Activated CD4-positive, alpha-beta T cell treated with anti-CD3 and anti-CD28 coated beads for 36 hours (primary cell): Measurements from ENCODE around the gene ODAD3. TPM values are rescaled to one million over a fixed set of nuclear protein-coding genes. Genes with fewer than 3 reads are reported as not detected.
"Not testable (repeated sequence)": the region's sequence is repeated elsewhere in the genome, so short reads cannot be mapped to it uniquely, and the experiment has no call there.

Source experiments
- ATAC-seq: fragments of 200-7000 bp; cut with Tn5 transposase; one replicate; pipeline ENCODE4 v1.10.0; 2021; ENCODE audit warnings: mild to moderate bottlenecking, moderate library complexity
- CTCF ChIA-PET: fragments of 350-600 bp; sonication (Branson Sonifier 250); formaldehyde crosslinking; loops from one replicate; lab custom pipeline; 2021; ENCODE audit warnings: antibody characterized with exemption; lab: Charles Lee
- POLR2A ChIA-PET: fragments of 350-600 bp; sonication (Branson Sonifier 250); formaldehyde crosslinking; loops from one replicate; lab custom pipeline; 2021; ENCODE audit warnings: antibody characterized with exemption, inconsistent platforms; lab: Charles Lee
- DNase-seq: peaks from one replicate; pipeline ENCODE4 v3.0.0-alpha.2; 2020
- H3K27ac Mint-ChIP-seq: one replicate; pipeline ENCODE4 v1.8.0; 2021; ENCODE audit warnings: mixed read lengths
- H3K27me3 Mint-ChIP-seq: one replicate; pipeline ENCODE4 v1.8.0; 2021; ENCODE audit warnings: mixed read lengths
- H3K36me3 Mint-ChIP-seq: one replicate; pipeline ENCODE4 v1.8.0; 2021; ENCODE audit warnings: low read depth, mixed read lengths
- H3K4me1 Mint-ChIP-seq: one replicate; pipeline ENCODE4 v1.8.0; 2021; ENCODE audit warnings: mixed read lengths
- H3K4me3 Mint-ChIP-seq: one replicate; pipeline ENCODE4 v1.8.0; 2021; ENCODE audit warnings: mild to moderate bottlenecking, moderate library complexity, mixed read lengths
- H3K9me3 Mint-ChIP-seq: one replicate; pipeline ENCODE4 v1.8.0; 2021; ENCODE audit warnings: low read depth, mixed read lengths
- intact Hi-C, 2 experiments: fragments of 100-400 bp; cut with DNase I in 1 of 2; cut with micrococcal nuclease in 1 of 2; formaldehyde crosslinking; loops; one replicate each; pipeline versions ENCODE4 v1.14.2 to v1.15.1; 2022 to 2024; cut with DNase I, micrococcal nuclease
- total RNA-seq, 2 experiments: library from RNA; stranded (reverse); gene quantifications; one replicate each; pipeline ENCODE4 v1.2.3, GENCODE V29; 2021

The ODAD3 gene
- total RNA-seq, 2 experiments from 2014 or later = 0.16 to 0.25 TPM

GRCh38 chr19:11380653-11381537 lies 54.0 kb downstream of the ODAD3 start:
- Mint-ChIP-seq H3K27ac (peak overlapping the region; percentile 93), H3K4me1 (peaks cover 46% of the 10 kb centered on the region), H3K36me3 (peaks cover 9% of the 10 kb centered on the region), H3K27me3 (peaks cover 14% of the 10 kb centered on the region), H3K9me3 (no peaks in the 10 kb centered on the region), H3K4me3 (peak overlapping the region; percentile 75)
- intact Hi-C loops = loop anchor here (1.0 to 5.0 kb wide), 13 partner anchors 25 to 510 kb away; partner anchors contain the start of genes ODAD3 (in 2 of the 2), PRKCSH (in 2 of the 2), CARM1 (in 1 of the 2) and CCDC159 (in 1 of the 2)
- ATAC-seq (peak; percentile 86), DNase-seq (peak; percentile 97)
- CTCF ChIA-PET = interaction anchor here (0.5 to 4.5 kb wide), 29 partner anchors 10 to 1291 kb away, joined by 3 to 24 read pairs (median 3); partner anchors contain the start of genes CCDC159, ODAD3, PRKCSH and RAB3D
- POLR2A ChIA-PET = interaction anchor here (0.6 to 1.3 kb wide), 7 partner anchors 25 to 776 kb away, joined by 3 to 6 read pairs (median 4); partner anchors contain the start of genes CCDC159, ODAD3, PRKCSH and TMED1

DNA sequence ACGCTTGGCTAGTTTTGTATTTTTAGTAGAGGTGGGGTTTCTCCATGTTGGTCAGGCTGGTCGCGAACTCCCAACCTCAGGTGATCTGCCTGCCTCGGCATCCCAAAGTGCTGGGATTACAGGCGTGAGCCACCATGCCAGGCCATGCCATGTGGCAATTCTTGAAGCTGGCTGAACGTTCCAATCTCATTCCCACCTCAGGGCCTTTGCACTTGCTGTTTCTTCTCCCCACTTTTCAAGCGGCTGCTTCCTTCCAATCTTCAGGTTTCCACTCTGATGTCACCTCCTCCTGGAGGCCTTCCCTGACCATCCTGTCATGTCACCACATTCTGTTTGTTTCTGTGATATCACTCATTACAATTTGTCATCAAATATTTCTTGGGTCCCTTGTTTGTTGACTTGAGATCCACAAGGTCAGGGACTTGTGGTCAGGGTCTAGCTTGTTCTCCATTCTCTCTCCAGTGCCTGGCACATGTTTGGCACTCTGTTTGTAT lies 55.0 kb downstream of the ODAD3 start:
- CTCF ChIA-PET = interaction anchor here (0.6 to 4.5 kb wide), 5 partner anchors 39 to 79 kb away, joined by 3 to 24 read pairs (median 4); partner anchors contain the start of gene RGL3
- peaks cover 13% of the 10 kb centered on the region for H3K36me3 Mint-ChIP-seq
- peaks cover 50% of the 10 kb centered on the region for H3K4me1 Mint-ChIP-seq
- H3K4me3 Mint-ChIP-seq = peak overlapping the region; percentile 75
- peaks cover 14% of the 10 kb centered on the region for H3K27me3 Mint-ChIP-seq
- no peak for DNase-seq
- POLR2A ChIA-PET = no interaction called here
- no peak for ATAC-seq
- intact Hi-C loops = loop anchor here (2.0 to 10.0 kb wide), 5 partner anchors 42 to 1125 kb away; partner anchors contain the start of genes MRPL4 (in 1 of the 2) and SPC24 (in 1 of the 2)
- no peaks in the 10 kb centered on the region for H3K9me3 Mint-ChIP-seq
- H3K27ac Mint-ChIP-seq = peak overlapping the region; percentile 93

- H3K27ac Mint-ChIP-seq, POLR2A ChIA-PET, DNase-seq, ATAC-seq, H3K27me3 Mint-ChIP-seq, H3K9me3 Mint-ChIP-seq: not testable (repeated sequence)
- CTCF ChIA-PET = interaction anchor here (0.6 to 4.5 kb wide), 5 partner anchors 41 to 106 kb away, joined by 3 to 24 read pairs (median 3); no protein-coding TSS in a partner anchor
- Mint-ChIP-seq H3K36me3 (peaks cover 13% of the 10 kb centered on the region), H3K4me1 (peaks cover 50% of the 10 kb centered on the region), H3K4me3 (peak overlapping the region; percentile 75)
- intact Hi-C loops = loop anchor here in 1 of 2 experiments (10.0 kb wide), 1 partner anchor 1125 kb away; the partner anchor contains the start of gene MRPL4
These were observed 55.6 kb downstream of the ODAD3 start for GRCh38 chr19:11379269-11379845.

DNA sequence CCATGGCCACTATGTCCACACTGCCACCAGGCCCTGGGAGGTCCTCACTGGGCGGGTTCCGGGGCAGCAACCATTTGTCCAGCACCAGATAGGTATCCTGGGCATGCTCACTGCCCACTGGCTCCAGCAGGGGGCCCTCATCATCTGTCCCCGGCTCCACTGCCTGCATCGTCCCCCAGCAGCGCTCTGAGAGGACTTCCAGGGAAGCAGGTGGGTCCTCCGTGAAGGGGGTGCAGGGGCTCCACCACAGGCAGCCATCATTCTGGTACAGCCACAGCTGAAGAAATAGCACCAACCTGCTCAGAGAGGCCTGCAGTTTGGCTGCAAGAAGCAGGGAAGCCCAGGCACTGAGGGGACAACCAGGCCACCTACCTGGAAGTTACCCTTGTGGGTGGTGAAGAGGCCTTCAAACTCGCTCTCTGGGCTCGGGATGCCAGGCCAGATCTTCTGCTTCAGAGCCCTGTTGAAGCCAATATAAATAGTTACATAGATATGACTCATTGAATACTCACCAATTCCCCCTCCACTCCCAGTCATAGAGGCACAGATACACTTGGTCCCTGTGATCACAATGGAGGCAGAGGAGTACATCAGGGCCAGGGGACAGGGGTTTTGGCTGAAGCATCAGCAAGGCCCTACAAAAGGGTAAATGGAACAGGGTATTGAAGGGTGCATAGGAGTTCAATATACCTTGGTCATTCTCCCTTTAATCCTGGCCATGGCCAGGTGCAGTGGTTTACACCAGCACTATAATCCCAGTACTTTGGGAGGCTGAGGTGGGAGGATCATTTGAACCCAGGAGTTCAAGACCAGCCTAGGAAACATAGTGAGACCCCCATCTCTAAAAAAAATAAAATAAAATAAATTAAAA lies 56.4 kb downstream of the ODAD3 start:
- POLR2A ChIA-PET = no interaction called here
- CTCF ChIA-PET = interaction anchor here (0.8 to 2.1 kb wide), 4 partner anchors 9 to 107 kb away, joined by 3 to 13 read pairs (median 3); no protein-coding TSS in a partner anchor
- H3K9me3 Mint-ChIP-seq = no peaks in the 10 kb centered on the region
- DNase-seq (peak; percentile 48), ATAC-seq (no peak)
- no peak overlapping the region for H3K4me3 Mint-ChIP-seq
- H3K27me3 Mint-ChIP-seq = peaks cover 8% of the 10 kb centered on the region
- H3K4me1 Mint-ChIP-seq = peaks cover 50% of the 10 kb centered on the region
- intact Hi-C loops = loop anchor here in 1 of 2 experiments (10.0 kb wide), 1 partner anchor 1124 kb away; the partner anchor contains the start of gene MRPL4
- peak overlapping the region; percentile 44 for H3K27ac Mint-ChIP-seq
- peaks cover 13% of the 10 kb centered on the region for H3K36me3 Mint-ChIP-seq

DNA sequence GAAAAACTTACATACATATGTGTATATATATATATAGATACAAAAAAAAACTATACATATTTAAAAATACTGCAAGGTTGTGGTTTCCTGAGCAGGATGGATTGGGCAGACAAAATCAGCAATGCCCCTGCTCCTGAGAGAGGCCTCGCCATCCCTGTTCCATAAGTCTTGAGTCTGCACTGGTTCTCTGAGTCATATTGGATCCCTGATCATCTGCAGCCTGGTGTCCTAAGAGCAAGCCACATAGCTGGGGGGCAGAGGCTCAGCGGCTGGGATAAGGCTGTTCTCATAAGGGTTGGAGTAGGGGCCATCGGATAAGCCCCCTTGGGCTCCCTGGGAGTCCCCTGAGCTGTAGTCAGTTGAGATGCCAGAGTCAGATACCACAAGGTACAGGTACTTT lies 57.2 kb downstream of the ODAD3 start:
- H3K4me1 Mint-ChIP-seq = peaks cover 47% of the 10 kb centered on the region
- CTCF ChIA-PET = interaction anchor here (0.5 to 2.5 kb wide), 10 partner anchors 8 to 1103 kb away, joined by 3 to 13 read pairs (median 3); partner anchors contain the start of genes CCDC159, ODAD3, PRKCSH and TMEM205
- DNase-seq (no peak), ATAC-seq (no peak)
- no peak overlapping the region for H3K27ac Mint-ChIP-seq
- no peak overlapping the region for H3K4me3 Mint-ChIP-seq
- H3K27me3 Mint-ChIP-seq = peaks cover 5% of the 10 kb centered on the region
- POLR2A ChIA-PET = interaction anchor here (1.2 kb wide), 1 partner anchor 57 kb away, joined by 4 read pairs; the partner anchor contains the start of genes ODAD3 and PRKCSH
- no peaks in the 10 kb centered on the region for H3K9me3 Mint-ChIP-seq
- intact Hi-C loops = loop anchor here in 1 of 2 experiments (10.0 kb wide), 1 partner anchor 1123 kb away; the partner anchor contains the start of gene MRPL4
- H3K36me3 Mint-ChIP-seq = peaks cover 13% of the 10 kb centered on the region

- Mint-ChIP-seq H3K27me3 (peaks cover 3% of the 10 kb centered on the region), H3K9me3 (no peaks in the 10 kb centered on the region), H3K36me3 (peaks cover 13% of the 10 kb centered on the region), H3K27ac (peak overlapping the region; percentile 89), H3K4me3 (peak overlapping the region; percentile 15), H3K4me1 (peaks cover 42% of the 10 kb centered on the region)
- ATAC-seq = no peak
- intact Hi-C loops = loop anchor here in 1 of 2 experiments (10.0 kb wide), 1 partner anchor 1122 kb away; the partner anchor contains the start of gene MRPL4
- peak; percentile 56 for DNase-seq
- POLR2A ChIA-PET = interaction anchor here (1.2 kb wide), 1 partner anchor 58 kb away, joined by 4 read pairs; the partner anchor contains the start of genes ODAD3 and PRKCSH
- CTCF ChIA-PET = interaction anchor here (0.5 to 2.5 kb wide), 10 partner anchors 9 to 1104 kb away, joined by 3 to 13 read pairs (median 4); partner anchors contain the start of genes CCDC159, ODAD3, PRKCSH and TMEM205
These were observed 57.7 kb downstream of the ODAD3 start for GRCh38 chr19:11377237-11377636.

DNA sequence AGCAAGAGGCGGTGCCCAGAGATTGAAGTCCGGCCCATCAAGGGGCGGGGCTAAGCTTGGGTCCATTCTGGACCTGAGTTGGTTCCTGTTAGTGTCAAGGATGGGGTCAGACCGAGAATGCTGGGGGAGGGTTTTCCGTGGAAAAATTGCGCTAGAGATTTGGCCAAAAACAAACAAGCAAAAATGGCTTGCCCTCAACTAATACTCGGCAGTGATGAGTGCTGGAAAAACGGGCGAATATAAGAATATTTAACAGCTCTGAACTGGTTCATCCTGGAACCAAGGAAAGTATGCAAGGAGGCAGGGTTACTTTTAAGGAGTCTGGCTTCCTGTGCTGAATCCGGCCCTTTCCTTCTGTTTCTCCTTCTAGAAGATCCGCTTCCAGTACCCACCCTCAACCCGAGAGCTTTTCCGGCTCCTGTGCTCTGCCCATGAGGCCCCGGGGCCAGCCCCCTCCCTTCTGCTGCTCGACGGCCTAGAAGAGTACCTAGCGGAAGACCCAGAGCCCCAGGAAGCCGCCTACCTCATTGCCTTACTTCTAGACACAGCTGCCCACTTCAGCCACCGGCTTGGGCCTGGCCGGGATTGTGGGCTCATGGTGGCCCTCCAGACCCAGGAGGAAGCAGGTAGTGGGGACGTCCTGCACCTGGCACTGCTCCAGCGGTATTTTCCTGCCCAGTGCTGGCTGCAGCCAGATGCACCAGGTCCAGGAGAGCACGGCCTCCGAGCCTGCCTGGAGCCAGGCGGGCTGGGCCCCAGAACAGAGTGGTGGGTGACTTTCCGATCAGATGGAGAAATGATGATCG lies 59.6 kb downstream of the ODAD3 start:
- H3K27me3 Mint-ChIP-seq = no peaks in the 10 kb centered on the region
- ChIA-PET CTCF (interaction anchor here (0.6 to 2.5 kb wide), 11 partner anchors 8 to 521 kb away, joined by 3 to 16 read pairs (median 4); partner anchors contain the start of genes CCDC159, ODAD3, PRKCSH and TMEM205), POLR2A (interaction anchor here (0.6 to 1.6 kb wide), 11 partner anchors 25 to 1442 kb away, joined by 3 to 6 read pairs (median 3); partner anchors contain the start of genes ECSIT and RAB3D)
- DNase-seq (peak; percentile 89), ATAC-seq (peak; percentile 47)
- intact Hi-C loops = loop anchor here in 1 of 2 experiments (1.0 to 10.0 kb wide), 9 partner anchors 107 to 1121 kb away; partner anchors contain the start of genes CARM1, ELOF1, MRPL4 and SMARCA4
- H3K36me3 Mint-ChIP-seq = peaks cover 22% of the 10 kb centered on the region
- peaks cover 34% of the 10 kb centered on the region for H3K4me1 Mint-ChIP-seq
- no peak overlapping the region for H3K27ac Mint-ChIP-seq
- H3K9me3 Mint-ChIP-seq = no peaks in the 10 kb centered on the region
- no peak overlapping the region for H3K4me3 Mint-ChIP-seq

- H3K9me3 Mint-ChIP-seq = no peaks in the 10 kb centered on the region
- peak; percentile 92 for ATAC-seq
- ChIA-PET CTCF (interaction anchor here (0.7 to 2.4 kb wide), 10 partner anchors 9 to 286 kb away, joined by 3 to 16 read pairs (median 4); partner anchors contain the start of genes ODAD3 and PRKCSH), POLR2A (interaction anchor here (0.6 to 1.6 kb wide), 12 partner anchors 24 to 1441 kb away, joined by 3 to 7 read pairs (median 4); partner anchors contain the start of genes CCDC159, ECSIT, RAB3D and TMEM205)
- no peak within 1 kb of the TSS for H3K4me3 Mint-ChIP-seq
- peak; percentile 98 for DNase-seq
- H3K27me3 Mint-ChIP-seq = no peaks in the 10 kb centered on the region
- H3K36me3 Mint-ChIP-seq = peaks cover 20% of the 10 kb centered on the region
- peaks cover 28% of the 10 kb centered on the region for H3K4me1 Mint-ChIP-seq
- intact Hi-C loops = loop anchor here (1.0 to 10.0 kb wide), 15 partner anchors 19 to 1120 kb away; partner anchors contain the start of genes CCDC159 (in 2 of the 2), ODAD3 (in 2 of the 2), PRKCSH (in 2 of the 2) and TMEM205 (in 2 of the 2)
- H3K27ac Mint-ChIP-seq = no peak within 1 kb of the TSS
These were observed 60.3 kb downstream of the ODAD3 start, which contains the start of gene SWSAP1 for GRCh38 chr19:11374433-11375142. Gene SWSAP1, plus strand, starts transcription at chr19:11374666. Its CDS starts 15 bp downstream, at chr19:11374681.
